GM21786 (cell line): Measurements from ENCODE around the gene PIK3R3.

Experiments used
- ATAC-seq: cut with Tn5 transposase; IDR thresholded peaks from one replicate; pipeline ENCODE4 v1.9.1; 2021; ENCODE audit not compliant: unreplicated experiment

PIK3R3 gene

GRCh38 chr1:46132529-46133180, at the start of gene PIK3R3:
Gene PIK3R3 (minus strand): TSS chr1:46132629. CDS start chr1:46131952, 677 bp downstream.
- peak; percentile 85 for ATAC-seq

DNA sequence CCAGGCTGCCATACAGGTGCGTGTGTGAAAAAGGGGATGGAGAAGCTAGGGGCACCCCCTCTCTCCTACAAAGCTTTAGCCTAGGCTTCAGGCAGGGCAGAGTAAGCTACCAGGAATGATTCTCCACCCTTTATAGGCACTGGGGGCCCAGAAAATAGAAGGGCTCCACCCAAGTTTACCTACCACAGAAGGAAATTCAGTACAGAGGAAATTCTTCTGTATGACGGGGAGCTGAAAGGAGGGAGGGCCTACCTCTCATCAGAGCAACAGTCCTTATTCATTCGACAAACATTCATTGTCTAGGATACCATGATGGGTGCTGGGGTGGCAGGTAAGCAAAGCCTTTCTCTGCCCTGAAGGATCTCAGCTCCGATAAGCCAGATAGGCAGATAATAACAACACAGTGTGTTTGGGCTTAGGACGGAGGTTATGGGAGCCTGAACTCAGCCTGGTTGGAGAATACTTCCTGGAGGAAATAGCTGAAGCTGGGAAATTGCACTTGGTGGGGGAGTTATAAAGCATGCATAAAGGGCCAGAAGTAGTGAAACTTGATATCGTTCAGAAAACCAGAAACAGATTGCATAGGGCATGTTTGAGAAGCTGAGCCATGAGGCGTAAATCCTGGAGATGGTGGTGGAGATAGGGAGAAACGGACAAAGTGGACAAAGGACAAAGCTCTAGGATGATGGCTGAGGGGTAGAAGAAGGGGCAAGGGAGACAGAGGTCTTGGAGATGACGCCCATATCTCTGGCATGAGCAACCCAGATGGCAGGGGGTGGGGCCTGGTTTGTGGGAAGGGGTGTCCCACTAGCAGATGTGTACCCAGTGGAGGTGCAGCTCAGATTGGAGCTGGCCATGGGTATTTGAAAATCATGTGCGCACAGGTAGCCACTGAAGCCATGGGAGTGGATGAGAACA, 49.2 kb upstream of the PIK3R3 start:
- no peak for ATAC-seq

GRCh38 chr1:46180082-46180616, 47.7 kb upstream of the PIK3R3 start:
- no peak for ATAC-seq

DNA sequence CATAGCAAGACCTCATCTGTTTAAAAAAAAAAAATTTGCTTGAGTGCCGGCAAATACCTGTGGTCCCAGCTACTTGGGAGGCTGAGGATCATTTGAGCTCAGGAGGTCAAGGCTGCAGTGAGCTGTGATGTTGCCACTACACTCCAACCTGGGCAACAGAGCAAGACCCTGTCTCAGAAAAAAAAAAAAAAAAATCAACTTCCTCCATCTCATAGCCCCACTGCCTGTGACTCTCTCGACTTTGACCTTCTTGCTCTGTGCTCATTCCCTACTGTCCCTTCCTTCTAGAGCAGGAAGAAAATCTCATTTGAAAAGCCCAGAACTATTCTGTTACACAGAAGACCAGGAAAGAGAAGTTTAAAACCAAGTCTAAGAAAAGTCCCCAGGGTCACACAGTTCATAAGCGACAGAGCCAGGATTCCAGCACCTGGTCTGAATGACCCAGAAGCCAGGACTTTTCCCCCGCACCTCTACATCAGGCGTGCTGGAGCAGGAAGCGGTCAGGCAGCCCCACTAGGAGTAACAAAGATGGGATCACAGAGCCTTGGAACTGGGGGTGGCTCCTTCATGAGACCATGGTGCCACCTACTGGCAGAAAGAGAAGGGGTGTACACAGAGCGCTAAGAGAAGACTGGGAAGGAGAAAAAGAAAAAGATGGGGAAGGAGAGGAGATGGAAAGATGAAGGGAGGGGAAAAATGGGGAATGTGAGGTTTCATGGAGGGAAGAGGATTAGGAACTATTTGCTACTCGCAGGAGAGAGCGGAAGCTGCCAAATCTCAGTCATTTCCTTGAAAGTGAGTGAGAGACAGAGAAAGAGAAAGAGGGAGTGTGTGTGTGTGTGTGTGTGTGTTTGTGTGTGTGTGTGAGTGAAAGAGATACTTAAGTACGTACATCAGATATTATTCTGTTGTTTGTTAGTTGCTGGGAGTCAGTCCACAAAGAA, 47.0 kb upstream of the PIK3R3 start:
- ATAC-seq: peak; percentile 65

- ATAC-seq: no peak
These were observed 43.9 kb upstream of the PIK3R3 start, which contains the start of gene P3R3URF for GRCh38 chr1:46176211-46176865. Gene P3R3URF (minus strand): TSS chr1:46176488. CDS start chr1:46176471, 17 bp downstream.

DNA sequence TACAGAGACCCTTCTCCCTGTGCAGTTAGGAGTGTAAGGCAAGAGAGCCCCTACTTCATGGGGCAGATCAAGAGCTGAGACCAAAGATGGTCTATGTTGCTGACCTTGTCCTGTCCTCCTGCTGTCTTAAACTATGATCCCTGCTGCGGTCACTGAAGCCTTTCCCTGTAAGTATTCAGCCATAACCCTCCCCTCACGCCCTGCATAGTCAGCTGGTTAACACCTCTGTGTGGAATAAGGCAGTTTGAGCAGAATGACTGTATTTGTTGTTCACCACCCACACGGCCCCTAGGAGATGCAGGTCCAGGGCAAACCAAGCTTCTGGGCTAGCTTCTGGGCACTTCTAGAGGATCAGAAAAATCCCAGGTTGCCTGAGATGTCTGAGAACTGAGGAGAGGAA, 42.8 kb upstream of the PIK3R3 start:
- ATAC-seq: no peak

- no peak for ATAC-seq
These were observed 42.2 kb upstream of the PIK3R3 start, which contains the start of gene TSPAN1 for GRCh38 chr1:46174448-46175231. Gene TSPAN1 (plus strand): TSS chr1:46175087. CDS start chr1:46181108, 6,021 bp downstream.

GRCh38 chr1:46173361-46173856, 41.0 kb upstream of the PIK3R3 start:
- ATAC-seq: no peak

GRCh38 chr1:46172321-46172720, 39.9 kb upstream of the PIK3R3 start:
- no peak for ATAC-seq

GRCh38 chr1:46171871-46172270, 39.4 kb upstream of the PIK3R3 start:
- ATAC-seq: no peak

DNA sequence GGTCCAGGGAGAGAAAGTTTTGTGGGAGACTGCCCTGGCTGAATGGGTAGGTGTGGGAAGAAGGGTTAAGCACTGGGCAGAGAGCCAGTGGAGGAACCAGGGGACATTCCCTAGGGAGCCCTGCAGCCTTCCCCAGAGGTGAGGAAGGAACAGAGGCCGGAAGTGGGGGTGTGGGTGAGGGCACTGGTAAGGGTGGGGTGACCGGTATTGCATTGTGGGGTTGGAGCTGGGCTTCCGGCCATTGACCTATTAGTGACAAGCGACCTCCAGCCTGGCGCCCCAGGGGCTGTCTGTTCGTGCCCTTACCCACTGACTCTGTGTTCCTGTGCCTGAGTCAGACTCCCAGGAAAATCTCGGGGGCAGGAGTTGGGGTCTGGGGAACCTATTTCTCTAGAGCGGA, 38.9 kb upstream of the PIK3R3 start:
- ATAC-seq: no peak

DNA sequence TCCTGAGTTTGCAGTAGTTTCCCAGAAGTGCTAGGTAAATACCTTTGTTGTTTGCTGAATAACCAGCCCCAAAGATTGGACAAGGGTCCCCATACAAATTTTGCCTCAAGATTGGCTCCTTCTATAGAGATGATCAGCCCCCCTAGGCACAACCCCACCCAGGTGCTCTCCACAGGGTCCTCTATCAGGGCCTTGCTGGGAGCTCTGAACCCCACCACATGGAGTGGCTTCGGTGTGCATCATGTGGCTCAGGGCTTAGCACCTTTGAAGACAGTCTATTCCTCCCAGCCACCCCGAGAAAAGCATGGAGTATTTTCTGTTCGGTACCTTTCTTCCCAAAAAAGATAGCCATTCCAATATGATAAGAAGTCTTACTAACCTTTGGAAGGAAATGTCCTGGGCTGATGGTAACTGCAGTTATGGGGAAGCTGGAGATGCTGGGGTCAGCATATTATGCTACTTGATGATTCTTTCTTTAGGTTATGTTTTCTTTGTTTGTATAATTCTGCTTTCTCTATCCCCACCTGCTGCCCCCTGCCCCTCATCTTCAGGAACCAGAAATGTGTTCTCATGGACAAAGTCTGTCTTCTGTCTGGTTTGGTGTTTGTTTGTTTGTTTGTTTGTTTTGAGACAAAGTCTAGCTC, 37.5 kb upstream of the PIK3R3 start:
- ATAC-seq: no peak

GRCh38 chr1:46168477-46168876, 36.0 kb upstream of the PIK3R3 start:
- ATAC-seq: no peak

- peak; percentile 44 for ATAC-seq
These were observed 34.4 kb upstream of the PIK3R3 start for GRCh38 chr1:46166521-46167462.

DNA sequence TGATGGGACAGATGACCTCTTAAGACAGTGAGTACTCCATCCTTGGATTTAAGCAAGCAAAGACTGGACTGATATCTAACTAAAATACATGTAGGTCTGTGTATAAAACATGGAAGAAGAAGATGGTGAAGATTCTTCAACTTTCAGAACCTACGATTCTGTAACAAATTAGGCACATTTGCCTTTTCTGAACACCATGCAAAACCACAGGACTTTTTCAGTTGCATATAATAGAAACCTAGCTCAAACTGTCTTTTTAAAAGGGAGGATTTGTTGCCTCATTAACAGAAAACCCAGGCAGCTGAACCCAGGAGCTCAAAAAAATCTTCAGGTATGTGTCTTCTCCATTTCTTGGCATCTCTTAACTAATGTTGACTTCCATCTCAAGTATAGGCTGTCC, 27.8 kb upstream of the PIK3R3 start:
- no peak for ATAC-seq

- ATAC-seq: no peak
These were observed 27.1 kb upstream of the PIK3R3 start for GRCh38 chr1:46159516-46159915.
